CD14-positive monocyte (primary cell): ENCODE results near the gene GDPGP1. TPM values are rescaled to one million over a fixed set of nuclear protein-coding genes. Genes with fewer than 3 reads are reported as not detected.

Source experiments
- DNase-seq, 3 donors: peaks; one replicate each; pipeline ENCODE4 v3.0.0-alpha.2; 2011 to 2022
- H2AFZ ChIP-seq: 2 replicates; pipeline ENCODE4 v1.6.0; 2012; ENCODE audit warnings: mild to moderate bottlenecking, low read depth, low read length, inconsistent platforms; ENCODE audit not compliant: insufficient read depth, poor library complexity, severe bottlenecking
- H3K27ac ChIP-seq, 2 donors: 1 replicate in 1 of 2; 2 replicates in 1 of 2; pipeline ENCODE4 v1.5.1; 2012 to 2013; ENCODE audit warnings: low read length in 2 of 2, control low read depth in 1 of 2, inconsistent platforms in 1 of 2, low read depth in 1 of 2, mild to moderate bottlenecking in 1 of 2
- H3K27me3 ChIP-seq, 2 donors: one replicate each; pipeline versions ENCODE4 v1.6.0 to v1.6.1; 2011 to 2013; ENCODE audit warnings: low read length in 2 of 2; ENCODE audit not compliant: control insufficient read depth in 2 of 2, insufficient read depth in 2 of 2
- H3K36me3 ChIP-seq, 2 donors: replicated peaks in 1 of 2; 1 replicate in 1 of 2; 2 replicates in 1 of 2; pipeline versions ENCODE4 v1.5.1 to v1.6.1; 2012 to 2013; ENCODE audit warnings: low read length in 2 of 2, control low read depth in 1 of 2, inconsistent platforms in 1 of 2, mild to moderate bottlenecking in 1 of 2; ENCODE audit not compliant: insufficient read depth in 2 of 2, control insufficient read depth in 1 of 2
- H3K4me1 ChIP-seq, 2 donors: 1 replicate in 1 of 2; 2 replicates in 1 of 2; pipeline versions ENCODE4 v1.5.1 to v1.6.1; 2012 to 2013; ENCODE audit warnings: low read length in 2 of 2, control low read depth in 1 of 2, inconsistent platforms in 1 of 2, mild to moderate bottlenecking in 1 of 2, moderate library complexity in 1 of 2; ENCODE audit not compliant: insufficient read depth in 2 of 2, control insufficient read depth in 1 of 2
- H3K4me2 ChIP-seq: replicated peaks from 2 replicates; pipeline ENCODE3; 2012; ENCODE audit warnings: low read length, moderate library complexity, mild to moderate bottlenecking; ENCODE audit not compliant: poor library complexity, severe bottlenecking; ENCODE audit errors: extremely low read depth
- H3K4me3 ChIP-seq, 3 experiments: fragments of 200-600 bp in 1 of 3; sonication (generic) in 1 of 3; replicated peaks in 1 of 3; 1 replicate in 2 of 3; 2 replicates in 1 of 3; pipeline ENCODE4 v1.5.1; 2011 to 2013; ENCODE audit warnings: low read length in 3 of 3, mild to moderate bottlenecking in 3 of 3, control low read depth in 2 of 3, low read depth in 2 of 3, inconsistent platforms in 1 of 3, moderate library complexity in 1 of 3
- H3K79me2 ChIP-seq: 2 replicates; pipeline ENCODE4 v1.6.0; 2012; ENCODE audit warnings: mild to moderate bottlenecking, control low read depth, inconsistent platforms, low read length, moderate library complexity; ENCODE audit not compliant: insufficient read depth
- H3K9ac ChIP-seq: 2 replicates; pipeline ENCODE4 v1.6.0; 2017; ENCODE audit warnings: low read length, mild to moderate bottlenecking; ENCODE audit not compliant: insufficient read depth, poor library complexity, severe bottlenecking
- H3K9me3 ChIP-seq, 2 donors: replicated peaks in 1 of 2; 1 replicate in 1 of 2; 2 replicates in 1 of 2; pipeline versions ENCODE4 v1.5.1 to v1.6.1; 2012 to 2013; ENCODE audit warnings: low read length in 2 of 2, control low read depth in 1 of 2; ENCODE audit not compliant: control insufficient read depth in 1 of 2, insufficient read depth in 1 of 2
- H4K20me1 ChIP-seq: 2 replicates; pipeline ENCODE4 v1.6.0; 2012; ENCODE audit warnings: mild to moderate bottlenecking, low read length, control low read depth, moderate library complexity; ENCODE audit not compliant: insufficient read depth
- H3K27ac Mint-ChIP-seq, 7 donors: one replicate each; pipeline ENCODE4 v1.8.0; 2020; ENCODE audit warnings: mild to moderate bottlenecking in 7 of 7, mixed read lengths in 7 of 7, moderate library complexity in 6 of 7, inconsistent platforms in 2 of 7
- H3K27me3 Mint-ChIP-seq, 3 donors: one replicate each; pipeline ENCODE4 v1.8.0; 2021 to 2022; ENCODE audit warnings: low read depth in 3 of 3, mild to moderate bottlenecking in 3 of 3, mixed read lengths in 3 of 3, moderate library complexity in 3 of 3, inconsistent platforms in 1 of 3
- H3K36me3 Mint-ChIP-seq, 2 donors: one replicate each; pipeline ENCODE4 v1.8.0; 2020; ENCODE audit warnings: mixed read lengths in 2 of 2, inconsistent platforms in 1 of 2, mild to moderate bottlenecking in 1 of 2
- H3K4me1 Mint-ChIP-seq: one replicate; pipeline ENCODE4 v1.8.0; 2020; ENCODE audit warnings: mild to moderate bottlenecking, mixed read lengths
- H3K4me3 Mint-ChIP-seq, 2 donors: one replicate each; pipeline ENCODE4 v1.8.0; 2020; ENCODE audit warnings: mild to moderate bottlenecking in 2 of 2, mixed read lengths in 2 of 2, moderate library complexity in 1 of 2
- H3K9me3 Mint-ChIP-seq, 7 donors: one replicate each; pipeline ENCODE4 v1.8.0; 2020 to 2022; ENCODE audit warnings: mixed read lengths in 7 of 7, mild to moderate bottlenecking in 6 of 7, moderate library complexity in 6 of 7, inconsistent platforms in 2 of 7
- WGBS: methylation state at CpG from one replicate; pipeline ENCODE4 v1.1.5; 2013; ENCODE audit warnings: missing lambda C conversion rate; ENCODE audit not compliant: insufficient coverage; 5-methylcytosine and 5-hydroxymethylcytosine counted together
- intact Hi-C, 2 donors: fragments of 100-400 bp; cut with micrococcal nuclease; formaldehyde crosslinking; loops; one replicate each; pipeline versions ENCODE4 v1.15.0 to v1.15.1; 2023
- polyA plus RNA-seq, 3 donors: library from polyadenylated mRNA; depleted of rRNA in 1 of 3; unstranded in 2 of 3; stranded (reverse) in 1 of 3; fragments of 300-500 nt in 2 of 3; fragments of >200 nt in 1 of 3; fragmentation: Illumina TruSeq in 2 of 3; gene quantifications; 1 replicate in 2 of 3; 2 replicates in 1 of 3; pipeline ENCODE4 v1.2.3, GENCODE V29; 2012 to 2021
- TF ChIP-seq, protein P1 (sequence below): fragments of 200-600 bp; IDR thresholded peaks from one replicate; pipeline ENCODE4 v1.8.0; 2022; ENCODE audit warnings: antibody characterized with exemption, mild to moderate bottlenecking

The GDPGP1 gene
- polyA plus RNA-seq, 3 donors: 0.53 to 3.3 (median 0.91) TPM

DNA sequence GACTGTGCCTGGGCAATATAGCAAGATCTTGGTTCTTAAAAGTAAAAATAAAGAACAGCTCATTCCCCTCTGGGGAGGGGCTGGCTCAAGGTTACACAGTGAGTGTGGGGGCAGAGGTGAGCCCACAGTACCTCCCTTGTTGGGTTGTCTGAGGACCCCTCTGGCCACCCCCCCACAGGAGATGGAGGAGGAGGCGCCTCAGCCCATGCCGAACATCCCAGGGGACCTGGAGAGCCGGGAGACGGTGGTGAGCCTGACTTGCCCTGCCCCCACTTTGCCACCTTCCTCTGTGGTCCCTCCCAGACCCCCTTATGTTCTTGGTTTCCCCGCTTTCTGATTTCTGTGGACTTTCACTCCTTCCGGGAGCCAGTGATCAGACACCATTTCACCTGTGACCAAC is 60.1 kb downstream of the GDPGP1 start:
- H3K27me3 ChIP-seq: no peaks in the 10 kb centered on the region
- Mint-ChIP-seq H3K9me3 (no peaks in the 10 kb centered on the region), H3K4me3 (no peak overlapping the region), H3K27me3 (peaks cover 0 to 8% (median 2%) of the 10 kb centered on the region in 3 donors), H3K27ac (no peak overlapping the region), H3K4me1 (peaks cover 4% of the 10 kb centered on the region), H3K36me3 (no peaks in the 10 kb centered on the region)
- no peak overlapping the region for H3K9ac ChIP-seq
- no peaks in the 10 kb centered on the region for H3K9me3 ChIP-seq
- H3K27ac ChIP-seq: no peak overlapping the region
- no peak overlapping the region for H2AFZ ChIP-seq
- H3K4me1 ChIP-seq: peaks cover 0 to 5% of the 10 kb centered on the region in 2 donors
- no peaks in the 10 kb centered on the region for H4K20me1 ChIP-seq
- H3K4me2 ChIP-seq: no peak overlapping the region
- no peak overlapping the region for H3K4me3 ChIP-seq
- intact Hi-C loops: no loop called here
- H3K36me3 ChIP-seq: no peaks in the 10 kb centered on the region
- TF ChIP-seq, protein P1, sequence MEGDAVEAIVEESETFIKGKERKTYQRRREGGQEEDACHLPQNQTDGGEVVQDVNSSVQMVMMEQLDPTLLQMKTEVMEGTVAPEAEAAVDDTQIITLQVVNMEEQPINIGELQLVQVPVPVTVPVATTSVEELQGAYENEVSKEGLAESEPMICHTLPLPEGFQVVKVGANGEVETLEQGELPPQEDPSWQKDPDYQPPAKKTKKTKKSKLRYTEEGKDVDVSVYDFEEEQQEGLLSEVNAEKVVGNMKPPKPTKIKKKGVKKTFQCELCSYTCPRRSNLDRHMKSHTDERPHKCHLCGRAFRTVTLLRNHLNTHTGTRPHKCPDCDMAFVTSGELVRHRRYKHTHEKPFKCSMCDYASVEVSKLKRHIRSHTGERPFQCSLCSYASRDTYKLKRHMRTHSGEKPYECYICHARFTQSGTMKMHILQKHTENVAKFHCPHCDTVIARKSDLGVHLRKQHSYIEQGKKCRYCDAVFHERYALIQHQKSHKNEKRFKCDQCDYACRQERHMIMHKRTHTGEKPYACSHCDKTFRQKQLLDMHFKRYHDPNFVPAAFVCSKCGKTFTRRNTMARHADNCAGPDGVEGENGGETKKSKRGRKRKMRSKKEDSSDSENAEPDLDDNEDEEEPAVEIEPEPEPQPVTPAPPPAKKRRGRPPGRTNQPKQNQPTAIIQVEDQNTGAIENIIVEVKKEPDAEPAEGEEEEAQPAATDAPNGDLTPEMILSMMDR: no peak
- no peak for DNase-seq
- WGBS: 97% methylated on average over 6 of the region's 6 CpGs
- no peaks in the 10 kb centered on the region for H3K79me2 ChIP-seq

DNA sequence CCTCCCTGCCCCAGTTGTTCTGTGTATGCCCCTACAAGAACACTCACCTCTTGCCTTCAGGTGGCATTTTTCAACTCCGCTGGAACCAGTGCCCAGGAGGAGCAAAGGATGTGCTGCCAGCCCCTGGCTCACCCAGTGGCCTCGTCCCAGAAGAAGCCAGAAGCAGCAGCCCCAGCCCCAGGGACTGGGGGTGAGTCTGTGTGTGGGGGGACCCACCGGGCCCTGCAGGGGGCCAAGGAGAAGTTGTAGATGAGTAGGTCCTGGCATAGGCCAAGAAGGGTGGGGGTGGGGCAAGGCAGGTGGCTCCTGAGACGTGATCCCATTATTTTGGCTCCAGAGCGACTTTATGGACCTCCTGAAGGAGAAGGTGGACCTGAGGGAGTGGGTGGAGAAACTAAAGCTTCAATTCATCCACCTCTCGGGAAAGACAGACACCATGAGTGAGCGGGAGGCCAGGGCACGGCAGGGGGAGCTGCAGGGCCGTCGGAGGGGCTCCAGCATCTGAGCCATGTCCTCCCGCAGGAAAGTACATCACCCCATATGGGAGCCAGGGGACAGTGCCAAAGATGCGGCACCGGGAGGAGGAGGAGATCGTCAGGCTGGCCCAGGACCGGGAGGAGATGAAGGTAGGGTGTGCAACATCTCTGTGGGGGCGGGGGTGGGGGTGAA is 60.7 kb downstream of the GDPGP1 start:
- Histone ChIP-seq H2AFZ (no peak overlapping the region), H3K9ac (no peak overlapping the region), H3K4me1 (peaks cover 0 to 5% of the 10 kb centered on the region in 2 donors), H3K9me3 (no peaks in the 10 kb centered on the region), H3K79me2 (no peaks in the 10 kb centered on the region), H4K20me1 (no peaks in the 10 kb centered on the region), H3K4me2 (no peak overlapping the region), H3K27me3 (no peaks in the 10 kb centered on the region), H3K36me3 (no peaks in the 10 kb centered on the region), H3K4me3 (no peak overlapping the region), H3K27ac (no peak overlapping the region)
- H3K4me1 Mint-ChIP-seq: peaks cover 4% of the 10 kb centered on the region
- no peaks in the 10 kb centered on the region for H3K9me3 Mint-ChIP-seq
- H3K27me3 Mint-ChIP-seq: peaks cover 0 to 8% (median 2%) of the 10 kb centered on the region in 3 donors
- no peak overlapping the region for H3K4me3 Mint-ChIP-seq
- H3K36me3 Mint-ChIP-seq: no peaks in the 10 kb centered on the region
- no peak for DNase-seq
- H3K27ac Mint-ChIP-seq: no peak overlapping the region
- intact Hi-C loops: no loop called here
- WGBS: 97% methylated on average over 7 of the region's 16 CpGs
- TF ChIP-seq, protein P1: no peak
